GM18526 (cell line): ENCODE data around the gene UPK3A.

Experiments used
- POLR2A ChIP-seq: IDR thresholded peaks from 3 replicates; pipeline ENCODE4 v1.6.1; 2011; ENCODE audit not compliant: insufficient read length; ENCODE audit errors: extremely low read depth

UPK3A gene

DNA sequence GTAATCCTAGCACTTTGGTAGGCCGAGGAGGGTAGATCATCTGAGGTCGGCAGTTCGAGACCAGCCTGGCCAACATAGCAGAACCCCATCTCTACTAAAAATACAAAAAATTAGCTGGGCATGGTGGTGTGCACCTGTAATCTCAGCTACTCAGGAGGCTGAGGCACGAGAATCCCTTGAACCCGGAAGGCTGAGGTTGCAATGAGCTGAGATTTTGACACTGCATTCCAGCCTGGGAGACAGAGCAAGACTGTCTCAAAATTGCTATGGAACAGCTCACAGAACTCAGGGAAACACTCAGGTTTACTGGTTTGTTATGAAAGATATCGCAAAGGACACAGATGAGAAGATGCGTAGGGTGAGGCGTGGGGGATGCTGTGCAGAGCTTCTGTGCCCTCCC, 27.7 kb downstream of the UPK3A start:
- TF ChIP-seq POLR2A = no peak

DNA sequence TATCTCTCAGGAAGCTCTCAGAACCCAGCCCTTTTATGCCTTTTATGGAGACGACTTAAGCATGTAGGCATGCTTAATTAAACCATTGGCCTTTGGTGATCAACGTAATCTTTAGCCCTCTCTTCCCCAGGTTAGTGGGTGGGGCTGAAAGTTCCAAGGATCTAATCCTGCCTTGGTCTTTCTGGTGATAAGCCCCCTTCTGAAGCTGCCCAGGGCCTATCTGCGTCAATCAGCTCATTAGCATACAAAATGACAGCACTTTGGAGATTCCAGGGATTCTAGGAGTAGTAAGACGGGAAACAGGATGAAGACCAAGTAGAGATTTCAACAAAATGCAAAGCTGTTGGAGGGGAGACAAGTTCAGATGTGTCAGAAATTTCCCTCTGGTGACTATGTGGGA, 28.1 kb downstream of the UPK3A start:
- TF ChIP-seq POLR2A = no peak

GRCh38 chr22:45314054-45314721, 29.4 kb downstream of the UPK3A start:
- no peak for TF ChIP-seq POLR2A

- no peak for TF ChIP-seq POLR2A
Measured at GRCh38 chr22:45314786-45315185, 30.0 kb downstream of the UPK3A start.

- TF ChIP-seq POLR2A = no peak
Measured at GRCh38 chr22:45316796-45317526, 32.2 kb downstream of the UPK3A start.

- no peak for TF ChIP-seq POLR2A
Measured at GRCh38 chr22:45317551-45318167, 32.9 kb downstream of the UPK3A start.

GRCh38 chr22:45318168-45318557, 33.4 kb downstream of the UPK3A start:
- TF ChIP-seq POLR2A = no peak

DNA sequence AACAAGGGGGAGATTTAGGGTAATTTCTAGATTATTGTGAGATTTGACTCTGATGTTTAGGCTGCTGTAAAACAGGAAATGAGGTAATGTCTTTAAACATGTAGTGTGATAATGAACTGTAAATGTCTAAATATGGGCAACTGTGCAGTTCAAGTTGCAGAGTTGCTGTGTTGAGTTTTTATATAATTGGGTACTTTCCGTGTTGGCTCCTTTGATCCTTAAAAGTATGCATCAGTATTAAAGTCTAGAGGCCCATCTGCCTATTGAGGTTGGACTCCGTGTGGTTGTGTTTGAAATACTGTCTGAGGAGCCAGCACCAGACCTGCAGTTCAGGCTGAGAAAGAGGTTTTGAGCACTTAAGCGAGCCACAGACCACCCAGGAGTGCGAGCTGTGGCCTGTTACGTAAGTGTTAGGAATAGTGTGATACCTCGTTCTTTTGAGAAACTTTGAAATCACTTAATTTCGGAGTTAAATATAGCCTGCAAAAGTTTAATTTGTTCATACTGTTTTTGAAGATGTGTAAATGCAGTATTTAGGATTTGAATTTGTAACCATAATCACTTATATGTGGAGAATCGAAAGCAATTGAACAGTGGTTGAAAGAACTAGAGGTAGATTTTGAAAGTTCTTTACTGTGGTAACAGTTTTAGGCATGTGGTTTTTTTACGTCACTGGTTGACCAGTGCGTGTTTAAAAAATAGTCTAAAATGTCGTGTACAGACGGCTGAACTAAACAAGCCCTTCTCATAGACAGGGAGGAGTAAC, 34.0 kb downstream of the UPK3A start:
- no peak for TF ChIP-seq POLR2A

- TF ChIP-seq POLR2A = no peak
Measured at GRCh38 chr22:45319324-45319685, 34.6 kb downstream of the UPK3A start.

- TF ChIP-seq POLR2A = no peak
Measured at GRCh38 chr22:45320357-45320976, 35.7 kb downstream of the UPK3A start.

DNA sequence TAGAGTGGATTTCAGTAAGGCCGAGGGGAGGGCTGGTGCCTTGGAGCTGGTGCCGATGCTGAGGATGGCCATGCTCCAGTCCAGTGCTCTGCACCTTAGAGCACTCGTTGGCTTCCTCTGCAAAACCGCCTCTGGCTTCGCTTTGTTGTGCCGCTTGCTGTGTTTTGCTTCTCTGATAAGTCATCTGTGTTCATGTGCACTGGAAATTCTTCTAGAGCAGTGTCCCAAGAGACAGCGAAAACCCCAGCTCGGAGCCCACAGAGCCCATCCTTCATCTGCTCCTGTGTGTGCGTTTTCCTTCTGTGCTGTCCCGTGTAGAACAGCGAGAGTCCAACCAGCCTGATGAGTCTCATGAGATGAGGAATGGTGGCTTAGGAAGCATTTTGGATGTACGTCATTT, 37.1 kb downstream of the UPK3A start:
- TF ChIP-seq POLR2A = no peak

- no peak for TF ChIP-seq POLR2A
Measured at GRCh38 chr22:45322873-45323525, 38.2 kb downstream of the UPK3A start.

- no peak for TF ChIP-seq POLR2A
Measured at GRCh38 chr22:45323695-45324094, 38.9 kb downstream of the UPK3A start.

DNA sequence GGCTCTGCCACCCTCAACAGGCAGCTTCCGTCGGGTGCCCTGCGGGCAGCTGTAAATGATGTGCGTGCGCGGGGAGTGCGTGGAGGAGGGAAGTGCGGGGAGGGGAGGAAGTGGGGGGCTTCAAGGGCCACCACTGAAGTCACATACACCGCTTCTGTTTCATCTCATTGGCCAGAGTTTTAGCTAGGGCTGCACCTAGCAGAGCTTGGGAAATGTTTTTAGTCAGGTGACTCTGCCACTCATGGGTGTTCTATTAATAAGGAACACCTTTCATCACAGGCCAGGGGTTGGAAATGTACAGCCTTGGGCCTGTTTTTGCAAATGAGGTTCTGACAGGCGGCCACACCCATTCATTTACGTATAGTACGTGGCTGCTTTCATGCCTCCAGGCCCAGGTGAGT, 39.6 kb downstream of the UPK3A start:
- TF ChIP-seq POLR2A = no peak
